Psoas muscle (tissue), 8 donors: ENCODE results near the gene ZNF143. TPM values are rescaled to one million over a fixed set of nuclear protein-coding genes. Genes with fewer than 3 reads are reported as not detected.

Source experiments
- ATAC-seq, 4 donors: fragments of 200-7000 bp; cut with Tn5 transposase; one replicate each; pipeline ENCODE4 v1.9.1; 2020; ENCODE audit warnings: moderate library complexity in 3 of 4, mild to moderate bottlenecking in 2 of 4
- DNase-seq, 2 donors: peaks; one replicate each; pipeline ENCODE4 v3.0.0-alpha.2; 2020
- H3K27ac ChIP-seq: fragments of 200-600 bp; one replicate; pipeline ENCODE4 v1.8.0; 2022
- H3K27me3 ChIP-seq, 3 donors: fragments of 200-600 bp in 1 of 3; one replicate each; pipeline versions ENCODE4 v1.6.1 to v1.8.0; 2013 to 2022; ENCODE audit warnings: low read length in 2 of 3, mild to moderate bottlenecking in 2 of 3, moderate library complexity in 1 of 3; ENCODE audit not compliant: insufficient read depth in 3 of 3
- H3K36me3 ChIP-seq, 2 donors: fragments of 200-600 bp in 1 of 2; one replicate each; pipeline versions ENCODE4 v1.6.1 to v1.8.0; 2013 to 2022; ENCODE audit warnings: low read depth in 1 of 2, mild to moderate bottlenecking in 1 of 2, moderate library complexity in 1 of 2; ENCODE audit not compliant: insufficient read depth in 1 of 2
- H3K4me1 ChIP-seq: fragments of 200-600 bp; one replicate; pipeline ENCODE4 v1.8.0; 2022
- H3K4me3 ChIP-seq: fragments of 200-600 bp; one replicate; pipeline ENCODE4 v1.8.0; 2022; ENCODE audit warnings: mild to moderate bottlenecking
- H3K9me3 ChIP-seq: fragments of 200-600 bp; one replicate; pipeline ENCODE4 v1.8.0; 2022
- WGBS, 3 donors: extraction: QIAGEN DNeasy Blood & Tissue Kit; methylation state at CpG; one replicate each; pipeline versions ENCODE4 v1.1.6 to v1.1.7; 2013; 5-methylcytosine and 5-hydroxymethylcytosine counted together
- intact Hi-C, 2 donors: fragments of 100-400 bp; cut with DNase I; formaldehyde crosslinking; loops; one replicate each; pipeline versions ENCODE4 v1.11.0 to v1.14.2; 2022
- polyA plus RNA-seq, 3 donors: library from polyadenylated mRNA; stranded (reverse); fragments of 200-250 nt; gene quantifications; one replicate each; pipeline ENCODE4 v1.2.3, GENCODE V29; 2013
- total RNA-seq, 4 donors: library from RNA; stranded (reverse); fragmentation: NEBNext Ultra II Directional in 2 of 4; extraction: Animal tissue kit (Norgen Biotek cat#: 25700) in 2 of 4; gene quantifications; one replicate each; pipeline versions ENCODE4 v1.2.1 to v1.2.4, GENCODE V29; 2021 to 2023
- TF ChIP-seq, protein P1 (sequence below): fragments of 200-600 bp; IDR thresholded peaks from one replicate; pipeline ENCODE4 v1.8.0; 2022; ENCODE audit warnings: antibody characterized with exemption
- donor health status: healthy with polysubstance abuse.
- donor health status: DM: no; HTN: no; CAD: no; lungs with moderate emphysema.
- donor health status: Bipolar disorder and iron deficiency.
- donor health status: healthy.
- donor health status: DM: yes; HTN: yes; CAD: no.
- donor health status: DM: no; HTN: no; CAD: no.
- donor health status: DM: no; HTN: no; CAD: no.
- donor health status: DM: yes; HTN: yes; CAD: no.

Gene ZNF143
- total and polyA plus RNA-seq, 7 donors = 21.1 to 27.9 (median 24.4) TPM

DNA sequence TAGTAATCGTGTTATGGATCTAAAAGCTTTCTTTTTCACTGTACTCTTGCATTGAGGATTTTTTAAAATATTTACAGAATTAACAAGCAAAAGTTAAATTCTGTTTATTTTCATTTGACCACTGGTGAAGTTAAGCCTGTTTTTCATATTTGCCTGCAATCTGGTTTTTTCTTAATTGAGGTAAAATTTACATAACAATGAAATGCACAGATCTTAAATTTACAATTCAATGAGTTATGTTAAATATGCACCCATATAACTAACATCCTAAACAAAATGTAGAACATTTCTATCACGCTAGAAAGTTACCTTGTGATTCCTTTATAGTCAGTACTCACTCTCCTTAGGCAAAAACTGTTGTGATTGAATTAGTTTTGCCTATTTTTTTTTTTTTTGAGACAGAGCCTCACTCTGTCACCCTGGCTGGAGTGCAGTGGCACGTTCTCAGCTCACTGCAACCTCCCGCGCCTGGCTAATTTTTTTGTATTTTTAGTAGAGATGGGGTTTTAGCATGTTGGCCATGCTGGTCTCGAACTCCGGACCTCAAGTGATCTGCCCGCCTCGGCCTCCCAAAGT, 58.1 kb downstream of the ZNF143 start:
- Histone ChIP-seq H3K36me3 (peaks cover 9 to 69% of the 10 kb centered on the region in 2 donors), H3K27ac (no peak overlapping the region), H3K4me1 (no peaks in the 10 kb centered on the region), H3K9me3 (no peaks in the 10 kb centered on the region), H3K27me3 (no peaks in the 10 kb centered on the region), H3K4me3 (no peak overlapping the region)
- intact Hi-C loops = no loop called here
- TF ChIP-seq, protein P1, sequence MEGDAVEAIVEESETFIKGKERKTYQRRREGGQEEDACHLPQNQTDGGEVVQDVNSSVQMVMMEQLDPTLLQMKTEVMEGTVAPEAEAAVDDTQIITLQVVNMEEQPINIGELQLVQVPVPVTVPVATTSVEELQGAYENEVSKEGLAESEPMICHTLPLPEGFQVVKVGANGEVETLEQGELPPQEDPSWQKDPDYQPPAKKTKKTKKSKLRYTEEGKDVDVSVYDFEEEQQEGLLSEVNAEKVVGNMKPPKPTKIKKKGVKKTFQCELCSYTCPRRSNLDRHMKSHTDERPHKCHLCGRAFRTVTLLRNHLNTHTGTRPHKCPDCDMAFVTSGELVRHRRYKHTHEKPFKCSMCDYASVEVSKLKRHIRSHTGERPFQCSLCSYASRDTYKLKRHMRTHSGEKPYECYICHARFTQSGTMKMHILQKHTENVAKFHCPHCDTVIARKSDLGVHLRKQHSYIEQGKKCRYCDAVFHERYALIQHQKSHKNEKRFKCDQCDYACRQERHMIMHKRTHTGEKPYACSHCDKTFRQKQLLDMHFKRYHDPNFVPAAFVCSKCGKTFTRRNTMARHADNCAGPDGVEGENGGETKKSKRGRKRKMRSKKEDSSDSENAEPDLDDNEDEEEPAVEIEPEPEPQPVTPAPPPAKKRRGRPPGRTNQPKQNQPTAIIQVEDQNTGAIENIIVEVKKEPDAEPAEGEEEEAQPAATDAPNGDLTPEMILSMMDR = no peak
- no peak for ATAC-seq
- 80 to 92% (median 82%) methylated on average over 9 of the region's 9 CpGs for WGBS, 3 donors
- no peak for DNase-seq

DNA sequence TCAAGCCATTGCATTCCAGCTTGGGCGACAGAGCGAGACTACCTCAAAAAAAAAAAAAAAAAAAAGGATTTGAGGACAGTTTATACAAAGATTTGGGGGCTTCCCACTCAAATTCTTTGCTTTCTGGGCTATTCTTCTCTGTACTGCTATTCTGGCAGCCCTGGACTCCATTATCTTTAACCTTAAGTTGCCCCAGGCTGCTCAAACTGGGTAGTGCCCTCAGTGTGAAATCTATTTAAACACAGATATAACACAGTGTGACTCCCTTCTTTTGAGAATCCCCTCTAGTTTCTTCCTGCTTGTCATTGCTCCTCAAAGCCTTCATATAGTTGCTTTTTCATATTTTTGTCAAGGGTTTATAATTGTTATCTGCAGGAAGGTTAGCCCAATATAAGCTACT, 63.2 kb downstream of the ZNF143 start:
- 72 to 100% (median 96%) methylated on average over 2 of the region's 2 CpGs for WGBS, 3 donors
- Histone ChIP-seq H3K4me3 (no peak overlapping the region), H3K9me3 (no peaks in the 10 kb centered on the region), H3K36me3 (peaks cover 6 to 64% of the 10 kb centered on the region in 2 donors), H3K27ac (no peak overlapping the region), H3K27me3 (no peaks in the 10 kb centered on the region), H3K4me1 (no peaks in the 10 kb centered on the region)
- no peak for ATAC-seq
- intact Hi-C loops = no loop called here
- no peak for DNase-seq
- TF ChIP-seq, protein P1 = no peak

DNA sequence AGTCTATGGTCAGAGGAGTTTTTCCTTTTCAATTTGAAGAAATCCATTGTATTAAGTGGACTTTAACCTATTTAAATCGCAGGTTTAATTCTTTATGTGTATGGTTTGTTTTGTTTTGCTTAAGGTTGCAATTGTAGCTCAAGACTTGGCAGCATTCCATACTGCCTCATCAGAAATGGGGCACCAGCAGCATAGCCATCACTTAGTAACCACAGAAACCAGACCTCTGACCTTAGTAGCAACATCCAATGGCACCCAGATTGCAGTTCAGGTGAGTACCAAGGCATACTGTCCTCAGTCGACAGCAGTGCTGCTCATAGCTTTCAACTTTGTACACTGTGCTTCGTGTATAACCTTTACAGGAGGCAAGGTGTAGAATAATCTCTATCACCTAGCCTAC, 64.3 kb downstream of the ZNF143 start:
- no peak overlapping the region for H3K4me3 ChIP-seq
- TF ChIP-seq, protein P1 = no peak
- ATAC-seq = no peak
- no peak overlapping the region for H3K27ac ChIP-seq
- peaks cover 6 to 64% of the 10 kb centered on the region in 2 donors for H3K36me3 ChIP-seq
- DNase-seq = no peak
- no peaks in the 10 kb centered on the region for H3K4me1 ChIP-seq
- WGBS, 3 donors = 95 to 97% (median 96%) methylated on average over 3 of the region's 3 CpGs
- no peaks in the 10 kb centered on the region for H3K27me3 ChIP-seq
- intact Hi-C loops = no loop called here
- H3K9me3 ChIP-seq = no peaks in the 10 kb centered on the region

DNA sequence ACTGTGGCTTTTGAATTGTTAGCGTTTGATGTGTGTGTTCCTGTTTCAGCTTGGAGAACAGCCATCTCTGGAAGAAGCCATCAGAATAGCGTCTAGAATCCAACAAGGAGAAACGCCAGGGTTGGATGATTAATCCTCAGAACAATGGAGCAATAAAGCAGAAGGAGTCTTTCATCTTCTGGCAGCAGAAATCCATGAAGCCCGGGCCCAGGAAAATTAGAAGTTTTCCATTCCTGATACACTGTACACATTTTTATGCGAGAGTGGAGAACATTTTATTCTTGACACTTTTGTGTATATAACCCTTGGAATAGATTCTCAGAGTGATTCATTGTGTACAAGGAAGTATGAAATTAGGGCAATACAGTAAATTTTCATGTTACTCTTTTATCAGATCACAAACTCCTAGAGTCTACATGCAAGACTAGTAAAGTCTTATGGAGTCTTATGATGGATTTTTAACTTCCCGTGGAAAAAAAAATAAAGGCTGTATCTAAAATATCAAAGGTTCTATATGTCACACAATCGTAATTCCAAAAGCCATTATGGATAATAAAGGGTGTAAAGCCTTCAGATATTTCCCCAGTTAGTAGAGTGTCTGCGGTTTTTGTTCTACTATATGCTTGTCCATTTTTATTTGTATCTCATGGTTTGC, 66.8 kb downstream of the ZNF143 start:
- H3K4me1 ChIP-seq = no peaks in the 10 kb centered on the region
- ATAC-seq (peak in 2 of 4 donors; percentile 42), DNase-seq (no peak)
- intact Hi-C loops = no loop called here
- TF ChIP-seq, protein P1 = no peak
- no peaks in the 10 kb centered on the region for H3K27me3 ChIP-seq
- H3K36me3 ChIP-seq = peaks cover 6 to 45% of the 10 kb centered on the region in 2 donors
- no peaks in the 10 kb centered on the region for H3K9me3 ChIP-seq
- 43 to 49% (median 43%) methylated on average over 8 of the region's 8 CpGs for WGBS, 3 donors
- no peak overlapping the region for H3K4me3 ChIP-seq
- no peak overlapping the region for H3K27ac ChIP-seq
